Endothelial cell (in vitro differentiated cells): ENCODE measurements around the gene NOP16. TPM values are rescaled to one million over a fixed set of nuclear protein-coding genes. Genes with fewer than 3 reads are reported as not detected.
"Not testable (repeated sequence)": the region's sequence is repeated elsewhere in the genome, so short reads cannot be mapped to it uniquely, and the experiment has no call there.

Experiments used
- DNase-seq: peaks from one replicate; pipeline ENCODE4 v3.0.0; 2021; ENCODE audit warnings: low spot score
- H3K27ac Mint-ChIP-seq: one replicate; pipeline ENCODE4 v1.8.0; 2021; ENCODE audit warnings: mixed read lengths, inconsistent platforms; ENCODE audit not compliant: unreplicated experiment
- H3K27me3 Mint-ChIP-seq: one replicate; pipeline ENCODE4 v1.8.0; 2021; ENCODE audit warnings: mild to moderate bottlenecking, moderate library complexity, mixed read lengths, inconsistent platforms; ENCODE audit not compliant: unreplicated experiment
- H3K36me3 Mint-ChIP-seq: one replicate; pipeline ENCODE4 v1.8.0; 2021; ENCODE audit warnings: mild to moderate bottlenecking, low read depth, mixed read lengths, inconsistent platforms; ENCODE audit not compliant: unreplicated experiment
- H3K4me1 Mint-ChIP-seq: one replicate; pipeline ENCODE4 v1.8.0; 2021; ENCODE audit warnings: mild to moderate bottlenecking, mixed read lengths, inconsistent platforms; ENCODE audit not compliant: unreplicated experiment
- H3K4me3 Mint-ChIP-seq: one replicate; pipeline ENCODE4 v1.8.0; 2021; ENCODE audit warnings: mild to moderate bottlenecking, mixed read lengths, inconsistent platforms; ENCODE audit not compliant: unreplicated experiment
- H3K9me3 Mint-ChIP-seq: one replicate; pipeline ENCODE4 v1.8.0; 2021; ENCODE audit warnings: mixed read lengths, inconsistent platforms; ENCODE audit not compliant: unreplicated experiment
- total RNA-seq: library from RNA; stranded (reverse); fragmentation: NEBNext Ultra II Directional; extraction: Animal tissue kit (Norgen Biotek cat#: 25700); gene quantifications from one replicate; pipeline ENCODE4 v1.2.1, GENCODE V29; 2021; ENCODE audit not compliant: unreplicated experiment
- TF ChIP-seq, protein P1 (sequence below): fragments of 200-600 bp; sonication (generic); IDR thresholded peaks from one replicate; pipeline ENCODE4 v1.5.0; 2021; ENCODE audit warnings: antibody characterized with exemption; ENCODE audit not compliant: unreplicated experiment

Gene NOP16
- total RNA-seq, 1 donor from 2014 or later = 11.9 TPM

DNA sequence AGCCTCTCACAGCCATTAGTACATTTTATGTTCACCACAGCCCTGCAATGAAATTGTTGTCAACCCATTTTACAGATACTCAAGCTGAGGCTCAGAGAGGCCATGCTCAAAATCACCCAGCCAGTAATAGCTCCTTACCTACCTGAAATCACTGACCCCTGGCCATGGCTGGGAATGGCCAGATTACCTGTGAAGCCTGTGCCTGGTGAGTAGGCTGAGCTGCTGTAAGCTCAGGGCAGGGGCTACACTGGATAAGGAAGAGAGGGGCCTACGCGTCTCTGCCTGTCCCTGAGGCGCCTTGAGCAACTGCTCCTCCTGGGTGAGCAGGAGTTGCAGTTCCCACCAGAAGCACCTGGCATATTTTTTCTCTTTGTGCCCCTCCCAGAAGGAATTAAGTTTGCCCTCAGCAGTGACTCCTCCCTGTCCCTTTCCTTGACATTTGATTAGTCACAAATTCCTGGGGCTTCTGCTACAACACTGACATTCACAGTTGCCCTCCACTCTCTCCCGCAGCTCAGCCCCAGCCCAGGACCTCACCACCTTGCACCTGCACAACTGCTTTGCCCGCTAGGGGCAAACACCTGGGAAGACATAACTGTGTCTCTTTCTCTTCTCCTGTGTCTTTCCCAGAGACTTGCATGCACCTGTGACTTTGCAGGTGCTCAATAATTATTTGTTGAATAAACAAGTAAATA lies 22.2 kb upstream of the NOP16 start:
- H3K27ac Mint-ChIP-seq = no peak overlapping the region
- H3K27me3 Mint-ChIP-seq = peaks cover 4% of the 10 kb centered on the region
- no peak overlapping the region for H3K4me3 Mint-ChIP-seq
- no peaks in the 10 kb centered on the region for H3K9me3 Mint-ChIP-seq
- peaks cover 21% of the 10 kb centered on the region for H3K36me3 Mint-ChIP-seq
- no peaks in the 10 kb centered on the region for H3K4me1 Mint-ChIP-seq
- TF ChIP-seq, protein P1, sequence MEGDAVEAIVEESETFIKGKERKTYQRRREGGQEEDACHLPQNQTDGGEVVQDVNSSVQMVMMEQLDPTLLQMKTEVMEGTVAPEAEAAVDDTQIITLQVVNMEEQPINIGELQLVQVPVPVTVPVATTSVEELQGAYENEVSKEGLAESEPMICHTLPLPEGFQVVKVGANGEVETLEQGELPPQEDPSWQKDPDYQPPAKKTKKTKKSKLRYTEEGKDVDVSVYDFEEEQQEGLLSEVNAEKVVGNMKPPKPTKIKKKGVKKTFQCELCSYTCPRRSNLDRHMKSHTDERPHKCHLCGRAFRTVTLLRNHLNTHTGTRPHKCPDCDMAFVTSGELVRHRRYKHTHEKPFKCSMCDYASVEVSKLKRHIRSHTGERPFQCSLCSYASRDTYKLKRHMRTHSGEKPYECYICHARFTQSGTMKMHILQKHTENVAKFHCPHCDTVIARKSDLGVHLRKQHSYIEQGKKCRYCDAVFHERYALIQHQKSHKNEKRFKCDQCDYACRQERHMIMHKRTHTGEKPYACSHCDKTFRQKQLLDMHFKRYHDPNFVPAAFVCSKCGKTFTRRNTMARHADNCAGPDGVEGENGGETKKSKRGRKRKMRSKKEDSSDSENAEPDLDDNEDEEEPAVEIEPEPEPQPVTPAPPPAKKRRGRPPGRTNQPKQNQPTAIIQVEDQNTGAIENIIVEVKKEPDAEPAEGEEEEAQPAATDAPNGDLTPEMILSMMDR = no peak
- DNase-seq = no peak

DNA sequence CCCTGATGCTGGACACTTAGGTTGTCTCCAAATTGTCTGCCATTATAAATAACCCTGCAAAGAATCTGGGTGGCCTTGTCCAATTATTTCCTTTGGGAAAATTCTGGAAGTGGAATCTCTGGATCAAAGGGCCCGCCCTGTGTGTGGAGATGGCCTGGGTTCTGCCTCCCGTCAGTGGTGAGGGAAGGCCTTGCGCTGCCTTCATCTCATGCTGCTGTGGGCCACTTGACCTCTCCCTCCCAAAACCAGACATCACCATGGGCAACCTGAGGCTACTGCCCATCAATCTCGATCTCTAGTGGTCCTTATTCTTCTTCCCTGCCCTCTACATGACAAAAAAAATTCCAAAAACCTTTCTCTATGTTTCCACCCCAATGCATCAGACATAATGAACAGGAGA lies 21.4 kb upstream of the NOP16 start:
- peak overlapping the region; percentile 19 for H3K4me3 Mint-ChIP-seq
- H3K36me3 Mint-ChIP-seq = peaks cover 23% of the 10 kb centered on the region
- no peak for DNase-seq
- H3K27me3 Mint-ChIP-seq = peaks cover 4% of the 10 kb centered on the region
- no peaks in the 10 kb centered on the region for H3K4me1 Mint-ChIP-seq
- TF ChIP-seq, protein P1 = no peak
- no peak overlapping the region for H3K27ac Mint-ChIP-seq
- no peaks in the 10 kb centered on the region for H3K9me3 Mint-ChIP-seq

DNA sequence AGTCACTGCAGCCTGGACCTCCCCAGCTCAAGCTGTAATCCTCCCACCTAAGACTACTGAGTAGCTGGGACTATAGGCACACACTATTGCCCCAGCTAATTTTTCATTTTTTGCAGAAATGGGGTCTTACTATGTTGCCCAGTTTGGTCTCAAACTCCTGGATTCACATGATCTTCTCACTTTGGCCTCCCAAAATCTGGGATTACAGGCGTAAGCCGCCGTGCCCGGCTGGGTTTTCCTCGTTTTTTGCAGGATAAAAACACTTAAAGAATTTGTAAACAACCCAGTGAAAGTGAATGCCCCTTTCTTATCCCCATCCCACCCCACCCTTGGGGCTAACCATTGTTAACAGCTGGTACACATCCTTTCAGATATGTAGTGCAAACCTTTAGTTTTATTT lies 20.2 kb upstream of the NOP16 start:
- no peaks in the 10 kb centered on the region for H3K4me1 Mint-ChIP-seq
- H3K36me3 Mint-ChIP-seq = peaks cover 23% of the 10 kb centered on the region
- no peak overlapping the region for H3K27ac Mint-ChIP-seq
- DNase-seq = no peak
- no peaks in the 10 kb centered on the region for H3K27me3 Mint-ChIP-seq
- H3K9me3 Mint-ChIP-seq = no peaks in the 10 kb centered on the region
- H3K4me3 Mint-ChIP-seq = no peak overlapping the region
- TF ChIP-seq, protein P1 = no peak

DNA sequence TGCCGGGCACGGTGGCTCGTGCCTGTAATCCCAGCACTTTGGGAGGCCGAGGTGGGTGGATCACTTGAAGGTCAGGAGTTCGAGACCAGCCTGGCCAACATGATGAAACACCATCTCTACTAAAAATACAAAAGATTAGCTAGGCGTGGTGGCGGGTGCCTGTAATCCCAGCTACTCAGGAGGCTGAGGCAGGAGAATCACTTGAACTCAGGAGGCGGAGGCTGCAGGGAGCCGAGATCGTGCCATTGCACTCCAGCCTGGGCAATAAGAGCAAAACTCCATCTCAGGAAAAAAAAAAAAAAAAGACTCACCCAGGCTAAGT lies 19.8 kb upstream of the NOP16 start:
- H3K27me3 Mint-ChIP-seq, H3K4me1 Mint-ChIP-seq, DNase-seq, H3K9me3 Mint-ChIP-seq, H3K27ac Mint-ChIP-seq, H3K4me3 Mint-ChIP-seq: not testable (repeated sequence)
- peaks cover 23% of the 10 kb centered on the region for H3K36me3 Mint-ChIP-seq

DNA sequence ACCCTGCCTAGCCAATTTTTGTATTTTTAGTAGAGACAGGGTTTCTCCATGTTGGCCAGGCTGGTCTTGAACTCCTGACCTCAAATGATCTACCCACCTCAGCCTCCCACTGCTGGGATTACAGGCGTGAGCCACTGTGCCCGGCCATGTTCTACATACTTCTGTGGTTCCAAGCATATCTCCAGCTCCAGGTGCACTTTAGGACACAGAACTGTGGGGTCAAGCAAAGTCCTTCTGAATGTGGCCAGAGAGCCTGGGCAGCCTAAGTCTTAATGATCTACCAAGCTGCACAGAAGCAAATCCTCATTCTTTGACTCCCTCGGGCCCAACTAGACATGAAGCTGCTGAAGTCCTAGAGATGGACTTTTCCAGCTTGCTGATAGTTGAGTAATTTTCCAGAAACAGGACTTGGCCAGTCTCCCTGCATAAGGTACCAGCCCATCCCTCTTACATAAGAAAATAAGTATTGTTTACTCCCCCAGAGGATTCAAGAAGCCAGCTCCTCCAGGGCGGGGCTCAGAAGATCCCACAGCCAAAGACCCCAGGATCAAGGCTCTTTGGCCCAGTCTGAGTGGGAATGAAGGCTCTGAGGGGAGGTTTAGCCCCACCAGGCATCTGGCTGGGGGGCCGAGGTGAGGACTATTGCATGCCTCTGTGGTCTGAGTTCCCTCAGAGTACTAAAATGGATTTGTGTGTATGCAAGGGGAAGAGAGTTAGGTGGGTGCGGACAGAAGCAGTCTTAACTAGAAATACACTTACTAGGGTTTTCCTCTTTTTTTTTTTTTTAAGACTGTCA lies 19.3 kb upstream of the NOP16 start:
- Mint-ChIP-seq H3K4me1 (no peaks in the 10 kb centered on the region), H3K9me3 (no peaks in the 10 kb centered on the region), H3K4me3 (no peak overlapping the region), H3K27me3 (no peaks in the 10 kb centered on the region), H3K36me3 (peaks cover 23% of the 10 kb centered on the region), H3K27ac (no peak overlapping the region)
- no peak for DNase-seq
- TF ChIP-seq, protein P1 = no peak
